HG03108 (cell line): ENCODE data around the gene ABI2.
A peak's percentile ranks its signal among the peaks of the same experiment; 100 is the strongest.

Source experiments
- ATAC-seq: cut with Tn5 transposase; IDR thresholded peaks from one replicate; pipeline ENCODE4 v1.9.1; 2021; ENCODE audit warnings: moderate library complexity; ENCODE audit not compliant: unreplicated experiment

The ABI2 gene

GRCh38 chr2:203470371-203470770 is 142.2 kb downstream of the ABI2 start:
- no peak for ATAC-seq

DNA sequence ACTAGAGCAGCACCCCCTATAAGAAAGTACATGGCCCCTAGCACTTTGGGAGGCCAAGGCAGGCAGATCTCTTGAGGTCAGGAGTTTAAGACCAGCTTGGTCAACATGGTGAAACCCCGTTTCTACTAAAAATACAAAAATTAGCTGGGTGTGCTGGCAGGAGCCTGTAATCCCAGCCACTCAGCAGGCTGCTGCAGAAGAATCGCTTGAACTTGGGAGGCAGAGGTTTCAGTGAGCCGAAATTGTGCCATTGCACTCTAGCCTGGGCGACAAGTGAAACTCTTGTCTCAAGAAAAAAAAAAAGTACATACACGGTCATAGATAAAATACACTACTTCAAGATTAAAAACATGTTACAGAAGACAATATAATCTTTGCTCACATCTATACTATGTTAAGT is 143.1 kb downstream of the ABI2 start:
- ATAC-seq, result no peak

DNA sequence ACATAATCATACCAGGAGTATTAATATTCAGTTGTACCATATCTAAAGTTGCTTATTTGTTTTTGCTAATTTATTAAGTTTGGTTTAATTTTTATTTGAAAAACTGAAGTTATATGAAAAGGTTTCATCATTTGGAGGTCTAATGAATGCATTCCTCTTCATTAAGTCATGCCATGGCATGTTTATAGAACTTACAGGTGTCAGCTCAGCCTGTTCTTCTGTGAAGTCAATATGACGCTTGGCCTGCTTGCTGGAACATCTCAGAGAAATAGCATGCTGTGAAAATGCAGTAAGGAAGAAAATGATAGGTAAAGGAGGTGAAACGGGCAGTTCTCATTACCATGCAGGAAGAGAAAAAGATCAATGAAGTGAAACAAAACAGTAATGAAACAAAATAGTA is 148.7 kb downstream of the ABI2 start:
- ATAC-seq, result no peak

DNA sequence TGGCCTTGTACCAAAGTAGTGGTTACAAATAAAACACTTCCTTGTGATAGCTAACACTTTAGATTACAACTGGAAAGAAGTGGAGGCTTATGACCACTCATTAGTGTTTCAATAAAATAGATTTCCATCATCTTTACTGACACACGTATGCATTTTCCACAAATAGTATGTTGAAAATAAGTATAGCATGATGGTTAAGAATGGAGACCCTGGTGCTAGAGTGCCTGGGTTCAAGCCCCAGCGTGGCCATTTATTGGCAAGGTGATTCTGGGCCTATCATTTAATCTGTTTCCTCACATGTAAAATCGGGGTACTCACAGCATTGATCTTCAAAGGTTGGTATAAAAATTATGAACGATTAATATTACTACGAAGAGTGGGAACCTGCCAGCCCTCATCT is 152.4 kb downstream of the ABI2 start:
- no peak for ATAC-seq

- peak; percentile 80 for ATAC-seq
Observed at GRCh38 chr2:203484266-203485112, 156.3 kb downstream of the ABI2 start.

GRCh38 chr2:203489531-203489930 is 161.3 kb downstream of the ABI2 start:
- no peak for ATAC-seq

DNA sequence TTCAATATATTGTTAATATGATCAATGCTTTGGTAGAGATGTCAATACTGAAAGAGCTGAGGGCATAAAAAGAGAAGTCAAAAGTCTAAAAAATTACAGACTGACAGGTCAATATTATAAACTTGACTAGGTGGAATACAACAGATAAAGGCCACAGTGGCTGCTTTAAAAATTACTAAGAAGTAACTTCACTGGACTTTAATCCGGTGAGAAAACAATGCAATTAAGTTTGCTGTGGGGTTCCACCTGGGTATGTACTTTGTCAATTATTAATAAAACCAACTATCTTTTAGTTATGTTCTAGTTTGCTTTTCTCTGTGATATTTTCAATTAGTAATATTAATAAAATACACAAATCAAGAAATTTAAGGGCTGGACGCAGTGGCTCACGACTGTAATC is 162.2 kb downstream of the ABI2 start:
- ATAC-seq, result no peak

DNA sequence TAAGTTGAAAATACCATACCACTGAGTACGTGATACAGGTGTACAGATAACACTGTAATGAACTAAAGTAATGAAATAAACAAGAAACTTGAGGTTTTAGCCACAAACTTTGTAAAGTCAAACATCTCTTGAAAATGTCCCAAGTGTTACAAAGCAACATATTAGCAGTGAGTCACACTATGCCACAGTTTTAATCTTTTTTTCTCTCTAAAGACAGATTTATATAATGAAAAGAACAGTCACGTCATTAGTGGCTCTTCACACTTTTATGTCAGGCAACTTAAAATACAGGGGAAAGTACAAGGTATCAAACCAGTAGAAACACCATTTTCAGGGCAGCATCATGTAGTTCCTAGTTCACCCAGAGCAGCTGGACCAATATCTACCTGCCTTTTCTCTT is 164.8 kb downstream of the ABI2 start:
- ATAC-seq, result no peak
